SK-N-MC (cell line): Measurements from ENCODE around the gene CPXM2.

Source experiments
- DNase-seq: peaks from one replicate; pipeline ENCODE4 v3.0.0-alpha.2; 2011; ENCODE audit warnings: low read depth, low spot score
- H3K27ac ChIP-seq: fragments of 200-600 bp; sonication (generic); 2 replicates; pipeline ENCODE4 v1.5.1; 2016; ENCODE audit warnings: mixed run types
- H3K36me3 ChIP-seq: fragments of 200-600 bp; sonication (generic); 2 replicates; pipeline ENCODE4 v1.6.1; 2017; ENCODE audit warnings: antibody characterized with exemption, low read length, mixed read lengths; ENCODE audit not compliant: insufficient read depth
- H3K4me3 ChIP-seq: fragments of 200-600 bp; sonication (generic); 2 replicates; pipeline ENCODE4 v1.5.1; 2016
- H3K9ac ChIP-seq: fragments of 200-600 bp; sonication (generic); 2 replicates; pipeline ENCODE4 v1.8.0; 2017; ENCODE audit warnings: mixed run types, mixed read lengths; ENCODE audit not compliant: insufficient read length
- H3K9me3 ChIP-seq: fragments of 200-600 bp; sonication (generic); 2 replicates; pipeline ENCODE4 v1.6.1; 2017; ENCODE audit warnings: low read depth, mild to moderate bottlenecking, antibody characterized with exemption, low read length, moderate library complexity, mixed read lengths
- EZH2 ChIP-seq: fragments of 200-600 bp; sonication (generic); IDR thresholded peaks from one replicate; pipeline ENCODE4 v1.6.1; 2017; ENCODE audit warnings: antibody characterized with exemption
- FOXP2 ChIP-seq: optimal IDR thresholded peaks from 2 replicates; pipeline ENCODE3; 2011; ENCODE audit warnings: mild to moderate bottlenecking, moderate library complexity; ENCODE audit not compliant: insufficient read depth; ENCODE audit errors: extremely low read length, control extremely low read depth
- POLR2AphosphoS5 ChIP-seq: IDR thresholded peaks from 2 replicates; pipeline ENCODE4 v1.6.1; 2012; ENCODE audit warnings: mild to moderate bottlenecking, low read depth, low read length, borderline replicate concordance

CPXM2 gene

DNA sequence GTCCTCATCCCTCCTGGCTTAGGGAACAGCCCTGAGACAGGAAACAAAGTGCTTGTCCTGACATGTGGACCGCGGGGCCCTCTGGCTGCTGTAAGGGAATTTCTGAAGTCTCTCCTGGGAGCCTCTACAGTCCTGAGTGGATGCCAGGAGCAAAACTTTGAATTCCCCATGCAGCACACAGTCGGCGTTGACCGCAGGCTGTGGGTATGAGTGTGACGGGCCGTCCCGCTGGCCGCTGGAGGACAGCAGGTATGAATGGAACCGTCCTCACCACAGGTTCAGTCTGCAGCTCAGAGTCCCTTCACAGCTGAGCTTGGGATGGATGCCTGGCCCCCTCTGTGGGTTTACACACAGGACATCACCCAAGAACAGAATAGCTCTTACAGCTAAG, 130.6 kb downstream of the CPXM2 start:
- Histone ChIP-seq H3K27ac (no peak overlapping the region), H3K9me3 (no peaks in the 10 kb centered on the region), H3K9ac (no peak overlapping the region), H3K4me3 (no peak overlapping the region), H3K36me3 (no peaks in the 10 kb centered on the region)
- TF ChIP-seq FOXP2 (no peak), EZH2 (no peak), POLR2AphosphoS5 (no peak)
- DNase-seq, result no peak

DNA sequence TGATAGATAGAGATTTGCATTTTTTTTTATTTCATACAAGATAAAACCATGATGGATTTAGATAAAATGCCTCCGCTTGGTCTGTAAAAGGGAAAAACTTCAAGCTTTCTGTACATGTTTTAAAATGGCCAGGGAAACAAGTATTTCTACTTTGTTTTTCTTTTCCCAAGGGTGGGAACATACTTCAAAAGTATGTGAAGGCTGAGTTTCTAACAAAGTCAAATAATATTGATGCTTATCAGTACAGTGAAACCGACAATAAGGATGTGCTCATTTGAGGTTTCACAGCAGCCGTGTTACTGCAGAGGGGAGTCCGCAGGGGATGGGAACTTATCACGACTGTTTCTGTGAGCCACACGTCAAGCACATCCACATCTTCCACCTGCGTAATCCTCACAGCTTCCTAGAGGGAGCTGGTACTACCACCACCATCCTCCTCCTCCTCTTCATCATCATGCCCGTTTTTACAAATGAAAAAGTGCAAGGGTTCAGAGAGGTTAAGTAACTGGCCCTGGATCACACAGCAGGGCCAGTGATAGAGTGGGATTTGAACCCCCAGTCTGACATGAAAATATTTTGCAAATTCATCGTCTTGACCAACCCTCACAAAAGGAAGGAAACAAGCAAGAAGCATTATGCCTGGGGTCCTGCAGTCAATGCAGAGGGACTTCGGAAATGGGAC, 131.1 kb downstream of the CPXM2 start:
- no peak for DNase-seq
- no peak for TF ChIP-seq POLR2AphosphoS5

DNA sequence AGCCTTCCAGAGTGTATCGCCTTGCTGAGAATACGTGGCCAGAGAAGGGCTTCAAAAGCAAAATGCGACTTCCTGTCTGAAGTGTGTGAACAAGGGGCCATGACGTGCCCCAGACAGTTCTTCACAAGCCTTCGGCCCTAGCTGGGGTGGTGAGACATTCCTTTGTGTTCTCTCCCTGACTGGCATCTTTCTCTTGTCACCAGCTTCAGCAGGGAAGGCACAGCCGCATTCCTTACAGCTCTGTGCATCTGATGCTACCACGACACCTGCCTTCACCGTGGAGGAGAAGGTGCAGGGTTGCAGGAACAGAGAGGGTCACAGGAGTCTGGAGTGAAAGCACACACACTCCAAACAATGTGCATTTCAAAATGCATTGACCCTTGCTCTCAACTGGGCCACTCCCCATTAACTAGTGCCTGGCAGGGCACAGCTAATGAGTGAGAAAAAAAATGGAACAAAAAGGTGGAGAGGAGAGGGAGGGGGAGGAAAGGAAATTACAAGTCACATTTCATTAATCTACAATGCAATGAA, 132.0 kb downstream of the CPXM2 start:
- no peak for DNase-seq
- no peaks in the 10 kb centered on the region for H3K36me3 ChIP-seq
- no peak overlapping the region for H3K9ac ChIP-seq
- no peaks in the 10 kb centered on the region for H3K9me3 ChIP-seq
- no peak overlapping the region for H3K4me3 ChIP-seq
- TF ChIP-seq EZH2, result no peak
- no peak for TF ChIP-seq POLR2AphosphoS5
- TF ChIP-seq FOXP2, result no peak
- H3K27ac ChIP-seq, result no peak overlapping the region

More for the DNA sequence above, 131.1 kb downstream of the CPXM2 start:
- no peaks in the 10 kb centered on the region for H3K9me3 ChIP-seq
- H3K27ac ChIP-seq, result no peak overlapping the region
- no peaks in the 10 kb centered on the region for H3K36me3 ChIP-seq
- H3K9ac ChIP-seq, result no peak overlapping the region
- H3K4me3 ChIP-seq, result no peak overlapping the region

DNA sequence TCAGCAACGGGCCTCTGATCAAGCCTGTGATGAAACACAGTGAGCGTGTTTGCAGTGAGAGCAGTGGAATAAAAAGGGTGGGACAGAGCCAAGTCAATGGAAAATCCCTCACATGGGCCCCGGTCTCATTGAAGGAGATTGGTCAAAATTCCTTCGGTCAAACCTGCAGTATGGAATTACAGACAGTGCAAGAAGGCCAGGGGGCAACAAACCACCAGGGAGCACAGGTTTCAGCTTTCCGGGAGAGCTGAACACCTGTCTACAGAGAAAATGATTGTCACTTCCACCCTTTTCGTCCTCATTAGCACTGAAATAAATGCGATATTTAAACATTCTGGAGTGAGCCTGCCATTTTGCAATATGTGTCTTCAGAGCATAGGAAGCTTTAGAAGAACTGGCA, 132.6 kb downstream of the CPXM2 start:
- no peak overlapping the region for H3K9ac ChIP-seq
- no peak overlapping the region for H3K27ac ChIP-seq
- no peaks in the 10 kb centered on the region for H3K36me3 ChIP-seq
- no peak overlapping the region for H3K4me3 ChIP-seq
- DNase-seq, result no peak
- no peak for TF ChIP-seq FOXP2
- no peak for TF ChIP-seq EZH2
- no peak for TF ChIP-seq POLR2AphosphoS5
- no peaks in the 10 kb centered on the region for H3K9me3 ChIP-seq

DNA sequence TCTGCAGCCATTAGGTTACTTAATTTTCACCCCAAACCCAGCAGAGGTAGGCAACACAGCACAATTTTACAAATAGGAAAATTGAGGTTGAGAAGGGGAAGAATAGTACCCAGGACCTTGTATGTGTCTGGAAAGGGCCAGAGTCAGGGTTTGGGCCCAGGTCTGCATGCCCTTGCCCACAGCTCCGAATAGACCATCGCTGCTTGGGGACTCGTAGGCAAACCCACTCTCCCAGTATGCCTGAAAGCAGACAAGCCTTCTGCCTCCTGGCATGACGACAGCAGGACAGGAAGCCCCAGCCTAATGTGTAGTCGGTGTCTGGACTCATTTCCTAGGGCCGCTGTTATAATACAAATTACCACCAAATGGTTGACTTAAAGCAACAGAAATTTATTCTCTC, 133.8 kb downstream of the CPXM2 start:
- H3K36me3 ChIP-seq, result no peaks in the 10 kb centered on the region
- TF ChIP-seq EZH2 (no peak), FOXP2 (no peak), POLR2AphosphoS5 (no peak)
- H3K9ac ChIP-seq, result no peak overlapping the region
- no peak for DNase-seq
- H3K9me3 ChIP-seq, result no peaks in the 10 kb centered on the region
- H3K27ac ChIP-seq, result no peak overlapping the region
- no peak overlapping the region for H3K4me3 ChIP-seq

DNA sequence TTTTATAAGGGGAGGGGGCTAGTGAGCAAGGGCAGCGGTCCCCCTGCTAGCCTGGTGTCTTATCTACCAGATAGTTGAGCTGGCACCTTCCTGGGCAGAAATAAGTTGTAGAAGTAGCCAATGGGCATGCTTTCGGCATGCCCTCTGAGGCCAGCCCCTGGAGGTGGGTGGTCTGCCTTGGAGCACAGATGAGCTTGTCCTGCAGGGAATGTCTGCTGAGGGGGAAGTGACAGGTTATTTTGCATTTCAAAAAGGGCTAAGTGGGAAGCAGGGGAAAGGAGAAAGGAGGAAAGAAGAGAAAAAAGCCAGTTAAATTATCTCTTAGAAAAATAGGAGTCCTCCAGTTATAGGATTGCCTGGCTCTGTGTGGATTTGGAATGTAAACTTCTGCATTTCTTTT, 136.5 kb downstream of the CPXM2 start:
- Histone ChIP-seq H3K9me3 (no peaks in the 10 kb centered on the region), H3K27ac (no peak overlapping the region), H3K4me3 (no peak overlapping the region), H3K9ac (no peak overlapping the region), H3K36me3 (no peaks in the 10 kb centered on the region)
- TF ChIP-seq EZH2 (no peak), POLR2AphosphoS5 (no peak), FOXP2 (no peak)
- DNase-seq, result no peak

DNA sequence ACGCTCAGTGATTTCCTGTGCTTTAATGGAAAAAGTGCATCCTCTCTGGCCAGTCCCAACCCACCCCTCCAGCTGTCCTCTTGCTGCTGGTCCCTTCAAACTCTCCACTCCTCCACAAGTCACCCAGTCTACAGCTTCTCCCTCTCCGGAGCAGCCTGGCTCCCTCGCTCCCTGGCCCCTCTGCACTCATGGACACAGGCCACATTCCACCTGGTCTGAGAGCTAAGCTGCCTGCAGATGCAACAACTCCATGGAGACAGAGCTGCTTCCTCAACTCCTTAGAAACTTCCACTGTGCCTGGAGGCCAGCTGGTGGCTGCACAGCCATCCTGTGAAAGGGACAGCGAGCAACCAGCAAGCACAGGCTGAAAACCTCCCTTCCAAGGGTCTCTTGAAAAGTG, 137.5 kb downstream of the CPXM2 start:
- TF ChIP-seq EZH2, result no peak
- TF ChIP-seq FOXP2, result no peak
- no peak for TF ChIP-seq POLR2AphosphoS5
- H3K36me3 ChIP-seq, result no peaks in the 10 kb centered on the region
- no peak overlapping the region for H3K4me3 ChIP-seq
- H3K9ac ChIP-seq, result no peak overlapping the region
- no peaks in the 10 kb centered on the region for H3K9me3 ChIP-seq
- DNase-seq, result no peak
- no peak overlapping the region for H3K27ac ChIP-seq

DNA sequence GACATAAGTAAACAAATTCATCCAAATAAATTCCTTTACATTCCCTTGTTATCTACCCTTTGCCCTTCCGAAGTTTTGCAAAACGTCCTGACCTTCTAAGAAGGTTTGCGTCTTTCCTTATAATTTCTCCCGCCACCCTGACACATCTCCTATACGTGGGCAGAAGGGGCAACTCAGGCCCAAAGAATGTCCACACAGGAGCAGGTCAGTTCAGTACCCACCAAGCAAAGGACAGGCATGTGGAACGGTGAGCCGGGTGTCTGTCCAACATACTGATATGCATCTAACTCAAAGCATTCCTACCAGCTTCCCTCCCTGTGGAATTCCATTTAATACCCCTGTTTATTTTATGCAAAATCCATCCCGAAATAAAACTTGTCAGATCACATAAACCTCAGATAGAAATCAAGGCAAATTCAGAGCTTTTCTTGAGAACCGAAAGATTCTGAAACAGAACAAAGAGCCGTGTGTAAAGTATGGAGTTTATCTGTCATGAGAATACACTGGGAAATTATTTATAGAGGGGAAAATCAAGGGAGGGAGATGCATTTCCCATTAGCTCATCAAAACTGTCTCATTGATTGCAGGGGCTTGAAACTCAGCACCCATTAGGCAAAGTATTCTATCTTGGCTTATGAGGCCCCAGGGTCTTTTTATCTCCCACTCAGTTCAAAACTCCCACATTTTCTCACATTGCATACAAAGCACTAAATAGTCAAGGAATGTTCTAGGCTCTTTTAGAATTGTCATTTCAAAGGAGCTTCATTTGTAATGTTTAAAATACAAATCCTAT, 140.1 kb downstream of the CPXM2 start:
- no peak for DNase-seq
- no peak for TF ChIP-seq EZH2
- no peak for TF ChIP-seq FOXP2
- TF ChIP-seq POLR2AphosphoS5, result no peak
- Histone ChIP-seq H3K9ac (no peak overlapping the region), H3K4me3 (no peak overlapping the region), H3K9me3 (no peaks in the 10 kb centered on the region), H3K27ac (no peak overlapping the region), H3K36me3 (no peaks in the 10 kb centered on the region)
